Osteoblast (primary cell): ENCODE measurements around the gene GLTP. TPM values are rescaled to one million over a fixed set of nuclear protein-coding genes. Genes with fewer than 3 reads are reported as not detected.
"Not testable (repeated sequence)": the region's sequence is repeated elsewhere in the genome, so short reads cannot be mapped to it uniquely, and the experiment has no call there.

Experiments
- DNase-seq: peaks from one replicate; pipeline ENCODE4 v3.0.0; 2011; ENCODE audit warnings: low spot score, mixed read lengths; ENCODE audit not compliant: insufficient read length; ENCODE audit errors: missing footprints
- H2AFZ ChIP-seq: 2 replicates; pipeline ENCODE4 v1.6.0; 2011; ENCODE audit warnings: mild to moderate bottlenecking, low read length
- H3K27ac ChIP-seq: 2 replicates; pipeline ENCODE4 v1.5.1; 2011; ENCODE audit warnings: mild to moderate bottlenecking, low read depth, low read length, moderate library complexity
- H3K27me3 ChIP-seq: 2 replicates; pipeline ENCODE4 v1.6.0; 2012; ENCODE audit warnings: mild to moderate bottlenecking, control low read depth, inconsistent platforms, low read length, moderate library complexity; ENCODE audit not compliant: insufficient read depth
- H3K36me3 ChIP-seq: 2 replicates; pipeline ENCODE4 v1.5.1; 2011; ENCODE audit warnings: mild to moderate bottlenecking, low read length, control low read depth, moderate library complexity; ENCODE audit not compliant: insufficient read depth
- H3K4me1 ChIP-seq: 2 replicates; pipeline ENCODE4 v1.5.1; 2011; ENCODE audit warnings: mild to moderate bottlenecking, low read length, control low read depth, moderate library complexity; ENCODE audit not compliant: insufficient read depth
- H3K4me2 ChIP-seq: 2 replicates; pipeline ENCODE4 v1.6.0; 2011; ENCODE audit warnings: mild to moderate bottlenecking, low read length; ENCODE audit not compliant: insufficient read depth
- H3K4me3 ChIP-seq: fragments of 200-600 bp; sonication (generic); 3 replicates; pipeline ENCODE4 v1.5.1; 2012; ENCODE audit warnings: mild to moderate bottlenecking, low read length, inconsistent platforms; ENCODE audit not compliant: insufficient read depth
- H3K79me2 ChIP-seq: 2 replicates; pipeline ENCODE4 v1.6.0; 2012; ENCODE audit warnings: mild to moderate bottlenecking, low read length, control low read depth, inconsistent platforms; ENCODE audit not compliant: insufficient read depth
- H3K9me3 ChIP-seq: 2 replicates; pipeline ENCODE4 v1.5.1; 2011; ENCODE audit warnings: low read depth, low read length, control low read depth
- H4K20me1 ChIP-seq: 2 replicates; pipeline ENCODE4 v1.6.0; 2012; ENCODE audit warnings: mild to moderate bottlenecking, low read length, control low read depth; ENCODE audit not compliant: insufficient read depth
- CTCF ChIP-seq: IDR thresholded peaks from 2 replicates; pipeline ENCODE4 v1.5.1; 2011; ENCODE audit warnings: mild to moderate bottlenecking, low read depth, low read length, moderate library complexity; ENCODE audit errors: extremely low read depth
- total RNA-seq: library from RNA; depleted of rRNA; stranded (reverse); fragments of >200 nt; gene quantifications from 2 replicates; pipeline ENCODE4 v1.2.3, GENCODE V29; 2012

Gene GLTP
- total RNA-seq, result 50.3 and 50.7 TPM in 2 replicates

- Histone ChIP-seq H3K9me3 (no peaks in the 10 kb centered on the region), H2AFZ (peak within 1 kb of the TSS; percentile 94), H3K27ac (peak within 1 kb of the TSS; percentile 69), H3K36me3 (no peaks in the 10 kb centered on the region), H4K20me1 (peaks cover 25% of the 10 kb centered on the region), H3K4me1 (peaks cover 21% of the 10 kb centered on the region), H3K27me3 (no peaks in the 10 kb centered on the region), H3K79me2 (peaks cover 49% of the 10 kb centered on the region), H3K4me3 (peak within 1 kb of the TSS; percentile 93), H3K4me2 (peak within 1 kb of the TSS; percentile 96)
- DNase-seq, result peak; percentile 99
- TF ChIP-seq CTCF, result peak; percentile 30
These were observed at the start of gene GLTP for GRCh38 chr12:109880043-109880931. Gene GLTP, minus strand, starts transcription at chr12:109880541. Its CDS starts 167 bp downstream, at chr12:109880374.

GRCh38 chr12:109929326-109929725, 49.0 kb upstream of the GLTP start:
- peaks cover 47% of the 10 kb centered on the region for H3K36me3 ChIP-seq
- H3K4me2 ChIP-seq, DNase-seq: not testable (repeated sequence)

GRCh38 chr12:109928058-109928656, 47.8 kb upstream of the GLTP start:
- peaks cover 38% of the 10 kb centered on the region for H3K36me3 ChIP-seq
- no peak overlapping the region for H3K27ac ChIP-seq
- no peak for DNase-seq
- no peaks in the 10 kb centered on the region for H3K9me3 ChIP-seq
- no peak overlapping the region for H3K4me2 ChIP-seq
- no peaks in the 10 kb centered on the region for H3K4me1 ChIP-seq
- no peak overlapping the region for H2AFZ ChIP-seq
- H3K79me2 ChIP-seq, result no peaks in the 10 kb centered on the region
- H3K4me3 ChIP-seq, result no peak overlapping the region
- H3K27me3 ChIP-seq, result no peaks in the 10 kb centered on the region
- H4K20me1 ChIP-seq, result no peaks in the 10 kb centered on the region
- no peak for TF ChIP-seq CTCF

More at GRCh38 chr12:109929326-109929725, 49.0 kb upstream of the GLTP start:
- not testable (repeated sequence) for H3K27ac ChIP-seq, H3K4me1 ChIP-seq, H3K79me2 ChIP-seq, H2AFZ ChIP-seq, H3K9me3 ChIP-seq, H3K4me3 ChIP-seq, H4K20me1 ChIP-seq, H3K27me3 ChIP-seq

- no peak overlapping the region for H3K27ac ChIP-seq
- peaks cover 33% of the 10 kb centered on the region for H3K36me3 ChIP-seq
- no peaks in the 10 kb centered on the region for H3K4me1 ChIP-seq
- peak; percentile 96 for DNase-seq
- no peak overlapping the region for H3K4me3 ChIP-seq
- no peaks in the 10 kb centered on the region for H3K79me2 ChIP-seq
- no peaks in the 10 kb centered on the region for H4K20me1 ChIP-seq
- no peaks in the 10 kb centered on the region for H3K9me3 ChIP-seq
- H3K27me3 ChIP-seq, result no peaks in the 10 kb centered on the region
- no peak overlapping the region for H3K4me2 ChIP-seq
- TF ChIP-seq CTCF, result peak; percentile 78
- no peak overlapping the region for H2AFZ ChIP-seq
These were observed 47.3 kb upstream of the GLTP start for GRCh38 chr12:109927622-109928021.
